Tibial nerve (tissue), 4 donors: ENCODE results near the gene ZNF358. TPM values are rescaled to one million over a fixed set of nuclear protein-coding genes. Genes with fewer than 3 reads are reported as not detected.

Source experiments
- DNase-seq, 2 donors: peaks; one replicate each; pipeline ENCODE4 v3.0.0-alpha.2; 2019; ENCODE audit warnings: low spot score in 2 of 2
- H3K27ac ChIP-seq, 4 donors: fragments of 200-600 bp; sonication (generic) in 3 of 4; one replicate each; pipeline ENCODE4 v1.5.1; 2017 to 2019; ENCODE audit warnings: mild to moderate bottlenecking in 1 of 4
- H3K27me3 ChIP-seq, 2 donors: fragments of 200-600 bp; sonication (generic) in 1 of 2; one replicate each; pipeline versions ENCODE4 v1.5.1 to v1.6.0; 2017 to 2019
- H3K36me3 ChIP-seq, 3 donors: fragments of 200-600 bp; sonication (generic); one replicate each; pipeline ENCODE4 v1.5.1; 2018 to 2019
- H3K4me1 ChIP-seq, 4 donors: fragments of 200-600 bp; sonication (generic) in 3 of 4; one replicate each; pipeline ENCODE4 v1.5.1; 2017 to 2019
- H3K4me3 ChIP-seq, 4 donors: fragments of 200-600 bp; sonication (generic) in 3 of 4; one replicate each; pipeline ENCODE4 v1.5.1; 2017 to 2019; ENCODE audit warnings: mild to moderate bottlenecking in 1 of 4, moderate library complexity in 1 of 4
- H3K9me3 ChIP-seq, 4 donors: fragments of 200-600 bp; sonication (generic) in 3 of 4; one replicate each; pipeline ENCODE4 v1.5.1; 2017 to 2019
- EP300 ChIP-seq, 2 donors: sonication (generic); formaldehyde crosslinking; IDR thresholded peaks; one replicate each; pipeline ENCODE4 v1.6.1; 2017; ENCODE audit warnings: antibody characterized with exemption in 2 of 2, mild to moderate bottlenecking in 1 of 2
- POLR2A ChIP-seq, 2 donors: fragments of 450-650 bp; IDR thresholded peaks; one replicate each; pipeline ENCODE4 v1.6.1; 2017; ENCODE audit warnings: antibody characterized with exemption in 2 of 2, mild to moderate bottlenecking in 2 of 2, moderate library complexity in 2 of 2
- WGBS, 2 donors: methylation state at CpG; one replicate each; pipeline ENCODE4 v1.1.5; 2018; 5-methylcytosine and 5-hydroxymethylcytosine counted together
- total RNA-seq, 4 donors: library from RNA; depleted of rRNA; stranded (reverse); fragments of >200 nt; gene quantifications; one replicate each; pipeline ENCODE4 v1.1.0, GENCODE V29; 2016
- TF ChIP-seq, protein P1 (sequence below), 5 experiments: fragments of 200-600 bp in 3 of 5; fragments of 450-650 bp in 2 of 5; sonication (generic) in 3 of 5; IDR thresholded peaks; one replicate each; pipeline ENCODE4 v1.5.1; 2016 to 2019; ENCODE audit warnings: antibody characterized with exemption in 5 of 5, mild to moderate bottlenecking in 3 of 5, moderate library complexity in 2 of 5

Gene ZNF358
- total RNA-seq, 4 donors from 2014 or later, result 40.0 to 84.0 (median 69.2) TPM

GRCh38 chr19:7558667-7559066 lies 42.8 kb downstream of the ZNF358 start:
- Histone ChIP-seq H3K9me3 (peaks cover 0 to 7% (median 0%) of the 10 kb centered on the region in 4 donors), H3K4me3 (no peak overlapping the region), H3K27ac (no peak overlapping the region), H3K27me3 (no peaks in the 10 kb centered on the region), H3K36me3 (peaks cover 2 to 86% (median 19%) of the 10 kb centered on the region in 3 donors), H3K4me1 (no peaks in the 10 kb centered on the region)
- DNase-seq, result no peak
- WGBS, 2 donors, result 88 to 91% methylated on average over 15 to 18 of the region's 18 CpGs
- TF ChIP-seq POLR2A (IDR thresholded peaks at IDR 0.05), result no peak
- TF ChIP-seq, protein P1, sequence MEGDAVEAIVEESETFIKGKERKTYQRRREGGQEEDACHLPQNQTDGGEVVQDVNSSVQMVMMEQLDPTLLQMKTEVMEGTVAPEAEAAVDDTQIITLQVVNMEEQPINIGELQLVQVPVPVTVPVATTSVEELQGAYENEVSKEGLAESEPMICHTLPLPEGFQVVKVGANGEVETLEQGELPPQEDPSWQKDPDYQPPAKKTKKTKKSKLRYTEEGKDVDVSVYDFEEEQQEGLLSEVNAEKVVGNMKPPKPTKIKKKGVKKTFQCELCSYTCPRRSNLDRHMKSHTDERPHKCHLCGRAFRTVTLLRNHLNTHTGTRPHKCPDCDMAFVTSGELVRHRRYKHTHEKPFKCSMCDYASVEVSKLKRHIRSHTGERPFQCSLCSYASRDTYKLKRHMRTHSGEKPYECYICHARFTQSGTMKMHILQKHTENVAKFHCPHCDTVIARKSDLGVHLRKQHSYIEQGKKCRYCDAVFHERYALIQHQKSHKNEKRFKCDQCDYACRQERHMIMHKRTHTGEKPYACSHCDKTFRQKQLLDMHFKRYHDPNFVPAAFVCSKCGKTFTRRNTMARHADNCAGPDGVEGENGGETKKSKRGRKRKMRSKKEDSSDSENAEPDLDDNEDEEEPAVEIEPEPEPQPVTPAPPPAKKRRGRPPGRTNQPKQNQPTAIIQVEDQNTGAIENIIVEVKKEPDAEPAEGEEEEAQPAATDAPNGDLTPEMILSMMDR (IDR thresholded peaks at IDR 0.05), result no peak
- TF ChIP-seq EP300 (IDR thresholded peaks at IDR 0.05), result no peak

DNA sequence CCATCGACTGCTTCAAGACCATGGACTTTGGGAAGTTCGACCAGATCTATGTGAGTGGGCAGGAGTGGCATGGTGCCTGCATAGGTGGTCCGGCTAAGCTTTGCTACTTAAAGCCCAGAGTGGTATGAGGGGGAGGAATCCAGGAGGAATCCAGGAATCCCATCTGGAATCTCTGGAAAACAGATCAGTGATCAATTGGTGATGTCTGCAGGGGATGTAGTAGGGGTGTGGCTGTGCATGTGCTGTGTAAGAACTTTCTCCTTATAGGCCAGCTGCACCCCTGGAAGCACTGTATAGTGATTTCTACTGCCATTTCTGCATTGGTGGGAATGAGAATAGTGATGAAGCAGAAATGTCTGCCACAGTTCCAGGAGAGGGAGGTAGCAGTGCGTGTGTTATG lies 43.2 kb downstream of the ZNF358 start:
- no peak for DNase-seq
- Histone ChIP-seq H3K9me3 (peaks cover 0 to 7% (median 0%) of the 10 kb centered on the region in 4 donors), H3K4me3 (no peak overlapping the region), H3K4me1 (no peaks in the 10 kb centered on the region), H3K27ac (no peak overlapping the region), H3K36me3 (peaks cover 2 to 82% (median 19%) of the 10 kb centered on the region in 3 donors), H3K27me3 (no peaks in the 10 kb centered on the region)
- TF ChIP-seq POLR2A (IDR thresholded peaks at IDR 0.05) (no peak), EP300 (IDR thresholded peaks at IDR 0.05) (no peak)
- TF ChIP-seq, protein P1 (IDR thresholded peaks at IDR 0.05), result no peak
- WGBS, 2 donors, result 73% methylated on average over 4 of the region's 4 CpGs

GRCh38 chr19:7560255-7560654 lies 44.4 kb downstream of the ZNF358 start:
- TF ChIP-seq, protein P1 (IDR thresholded peaks at IDR 0.05), result no peak
- TF ChIP-seq POLR2A (IDR thresholded peaks at IDR 0.05) (no peak), EP300 (IDR thresholded peaks at IDR 0.05) (no peak)
- H3K27ac ChIP-seq, result no peak overlapping the region
- H3K9me3 ChIP-seq, result peaks cover 0 to 7% (median 0%) of the 10 kb centered on the region in 4 donors
- DNase-seq, result no peak
- H3K4me3 ChIP-seq, result no peak overlapping the region
- H3K36me3 ChIP-seq, result peaks cover 2 to 79% (median 13%) of the 10 kb centered on the region in 3 donors
- no peaks in the 10 kb centered on the region for H3K4me1 ChIP-seq
- WGBS, 2 donors, result 83 to 94% methylated on average over 2 of the region's 2 CpGs
- H3K27me3 ChIP-seq, result no peaks in the 10 kb centered on the region

DNA sequence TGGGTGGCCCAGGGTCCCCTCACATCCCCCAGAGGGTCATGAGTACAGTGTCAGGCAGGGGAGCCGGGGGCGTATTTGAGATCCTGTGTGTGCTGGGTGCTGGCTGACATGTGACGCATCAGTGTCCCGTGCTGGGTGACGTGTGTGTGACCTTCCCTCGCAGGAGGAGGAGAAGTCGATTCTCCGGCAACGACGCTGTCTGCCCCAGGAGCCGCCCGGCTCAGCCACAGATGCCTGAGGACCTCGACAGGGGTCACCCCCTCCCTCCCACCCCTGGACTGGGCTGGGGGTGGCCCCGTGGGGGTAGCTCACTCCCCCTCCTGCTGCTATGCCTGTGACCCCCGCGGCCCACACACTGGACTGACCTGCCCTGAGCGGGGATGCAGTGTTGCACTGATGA lies 45.4 kb downstream of the ZNF358 start:
- no peak for DNase-seq

GRCh38 chr19:7562646-7563393 lies 46.9 kb downstream of the ZNF358 start:
- WGBS, 2 donors, result 52 to 56% methylated on average over 16 of the region's 16 CpGs
- Histone ChIP-seq H3K27ac (no peak overlapping the region), H3K36me3 (peaks cover 0 to 55% (median 0%) of the 10 kb centered on the region in 3 donors), H3K27me3 (no peaks in the 10 kb centered on the region), H3K4me3 (no peak overlapping the region), H3K9me3 (peaks cover 0 to 7% (median 0%) of the 10 kb centered on the region in 4 donors), H3K4me1 (no peaks in the 10 kb centered on the region)
- no peak for DNase-seq
- no peak for TF ChIP-seq POLR2A (IDR thresholded peaks at IDR 0.05)
- TF ChIP-seq EP300 (IDR thresholded peaks at IDR 0.05), result no peak
- TF ChIP-seq, protein P1 (IDR thresholded peaks at IDR 0.05), result no peak

More for the DNA sequence above, 45.4 kb downstream of the ZNF358 start:
- Histone ChIP-seq H3K36me3 (peaks cover 2 to 70% (median 11%) of the 10 kb centered on the region in 3 donors), H3K27me3 (no peaks in the 10 kb centered on the region), H3K9me3 (peaks cover 0 to 7% (median 0%) of the 10 kb centered on the region in 4 donors), H3K4me3 (no peak overlapping the region), H3K4me1 (no peaks in the 10 kb centered on the region), H3K27ac (no peak overlapping the region)
- WGBS, 2 donors, result 80 to 92% methylated on average over 7 to 17 of the region's 17 CpGs
- TF ChIP-seq, protein P1 (IDR thresholded peaks at IDR 0.05), result no peak
- no peak for TF ChIP-seq POLR2A (IDR thresholded peaks at IDR 0.05)
- no peak for TF ChIP-seq EP300 (IDR thresholded peaks at IDR 0.05)
